ENCODE data around the gene NFXL1. TPM values are rescaled to one million over a fixed set of nuclear protein-coding genes. Genes with fewer than 3 reads are reported as not detected.

NFXL1 gene
- total and polyA plus RNA-seq, 10 of the 15 experiments (the other 5 are each of a cell fraction or from before 2014, with no cell fraction given), result 8.1 to 16.5 (median 13.1) TPM

- TF ChIP-seq RELA (IDR thresholded peaks at IDR 0.05; ENCODE audit: borderline replicate concordance, partially characterized antibody) (no peak), TCF12 (IDR thresholded peaks at IDR 0.05; ENCODE audit: low read depth, low read length) (no peak), FOXK2 (IDR thresholded peaks at IDR 0.05) (no peak), SMC3 (IDR thresholded peaks at IDR 0.05; ENCODE audit: borderline replicate concordance, low read length) (no peak), RBBP5 (conservative IDR thresholded peaks at IDR 0.05) (no peak), ATF2 (IDR thresholded peaks at IDR 0.05; ENCODE audit: low read length) (no peak), ZNF384 (IDR thresholded peaks at IDR 0.05; ENCODE audit: borderline replicate concordance, low read depth, low read length) (no peak)
Measured at GRCh38 chr4:47942081-47942819, 27.9 kb upstream of the NFXL1 start (continued).

- ChIA-PET POLR2A (no interaction called here), SMC1A (ENCODE audit: uncharacterized antibody, unreplicated experiment) (interaction anchor here (0.6 to 1.0 kb wide), 2 partner anchors 9 to 36 kb away, joined by 3 read pairs; no protein-coding TSS in a partner anchor), CTCF (interaction anchor here (1.5 to 1.8 kb wide), 2 partner anchors 11 to 147 kb away, joined by 5 to 6 read pairs; no protein-coding TSS in a partner anchor), RAD21 (ENCODE audit: unreplicated experiment) (no interaction called here)
- TF ChIP-seq FOXM1 (IDR thresholded peaks at IDR 0.05; ENCODE audit: low read depth, low read length) (no peak), RFX5 (IDR thresholded peaks at IDR 0.05; ENCODE audit: low read depth, low read length) (no peak), MLLT1 (IDR thresholded peaks at IDR 0.05) (no peak), IKZF1 (conservative IDR thresholded peaks at IDR 0.05) (no peak), SMARCA5 (IDR thresholded peaks at IDR 0.05) (no peak), ATF2 (IDR thresholded peaks at IDR 0.05; ENCODE audit: low read length) (no peak), NR2C2 (IDR thresholded peaks at IDR 0.05; ENCODE audit: borderline replicate concordance, control insufficient read depth, insufficient read length, low read depth) (no peak), NFYB (IDR thresholded peaks at IDR 0.05; ENCODE audit: insufficient read depth, low read depth, low read length) (no peak), ZBED1 (IDR thresholded peaks at IDR 0.05; ENCODE audit: borderline replicate concordance) (no peak)
- Histone ChIP-seq H3K79me2 (ENCODE audit: control insufficient read depth, insufficient read depth, low read length) (no peaks in the 10 kb centered on the region), H2AFZ (ENCODE audit: control insufficient read depth, low read depth, low read length) (no peak overlapping the region), H3K4me3 (no peak overlapping the region), H3K36me3 (ENCODE audit: control insufficient read depth in 2 of 2, insufficient read depth in 2 of 2, low read length in 1 of 2) (no peaks in the 10 kb centered on the region), H3K27me3 (replicated peaks in 1 of 2; ENCODE audit: control insufficient read depth in 2 of 2, insufficient read depth in 2 of 2, low read length in 1 of 2) (no peaks in the 10 kb centered on the region), H4K20me1 (ENCODE audit: control insufficient read depth, insufficient read depth) (no peaks in the 10 kb centered on the region), H3K9me3 (replicated peaks; ENCODE audit: control insufficient read depth, insufficient read depth, low read length) (no peaks in the 10 kb centered on the region), H3K4me1 (ENCODE audit: control insufficient read depth, insufficient read depth, low read length) (no peaks in the 10 kb centered on the region), H3K4me2 (ENCODE audit: control insufficient read depth, insufficient read depth) (no peak overlapping the region), H3K9ac (ENCODE audit: control insufficient read depth, insufficient read depth, low read length) (no peak overlapping the region), H3K27ac (ENCODE audit: control insufficient read depth, insufficient read depth) (no peak overlapping the region)
- intact Hi-C loops (cut with micrococcal nuclease; ENCODE audit: unreplicated experiment), result no loop called here
- in situ Hi-C loops (cut with MboI), result no loop called here
- FAIRE-seq, result no peak
- no peak for ATAC-seq
- 40% methylated on average over 5 of the region's 5 CpGs for WGBS (ENCODE audit: insufficient coverage, insufficient replicate concordance, low lambda C conversion rate, missing lambda C conversion rate)
- DNase-seq (ENCODE audit: low read depth, low spot score), result no peak
- BruUV-seq (replicated peaks), result no TSS peak
Measured at GRCh38 chr4:47939456-47939855, 25.1 kb upstream of the NFXL1 start.
